Pancreas (tissue), 10 donors: Measurements from ENCODE around the gene INF2. TPM values are rescaled to one million over a fixed set of nuclear protein-coding genes. Genes with fewer than 3 reads are reported as not detected.

ENCODE experiments used
- ATAC-seq, 4 donors: fragments of 200-7000 bp; cut with Tn5 transposase; one replicate each; pipeline versions ENCODE4 v1.8.0 to v1.9.1; 2020; ENCODE audit warnings: mild to moderate bottlenecking in 4 of 4, moderate library complexity in 4 of 4
- DNase-seq, 6 donors: peaks; one replicate each; pipeline ENCODE4 v3.0.0-alpha.2; 2020
- FAIRE-seq: peaks from 2 replicates; lab custom pipeline; 2012; peaks lifted over from hg19 to GRCh38; lab: Jason Lieb, UNC
- H3K27ac ChIP-seq, 4 donors: fragments of 200-600 bp; sonication (generic); 1 replicate in 3 of 4; 2 replicates in 1 of 4; pipeline versions ENCODE4 v1.5.0 to v1.8.0; 2020
- H3K27me3 ChIP-seq, 4 donors: fragments of 200-600 bp; one replicate each; pipeline ENCODE4 v1.8.0; 2021
- H3K36me3 ChIP-seq, 3 donors: fragments of 200-600 bp; sonication (generic) in 1 of 3; one replicate each; pipeline versions ENCODE4 v1.5.0 to v1.8.0; 2020 to 2021
- H3K4me1 ChIP-seq, 3 donors: fragments of 200-600 bp; one replicate each; pipeline ENCODE4 v1.8.0; 2021
- H3K4me3 ChIP-seq, 4 donors: fragments of 200-600 bp; sonication (generic) in 2 of 4; one replicate each; pipeline versions ENCODE4 v1.5.0 to v1.8.0; 2020 to 2021
- H3K9me3 ChIP-seq, 4 donors: fragments of 200-600 bp; one replicate each; pipeline ENCODE4 v1.8.0; 2021
- WGBS, 2 donors: extraction: QIAGEN DNeasy Blood & Tissue Kit; methylation state at CpG; one replicate each; pipeline ENCODE4 v1.1.7; 2013; 5-methylcytosine and 5-hydroxymethylcytosine counted together
- intact Hi-C, 3 donors: fragments of 100-400 bp; cut with DNase I; formaldehyde crosslinking; loops; one replicate each; pipeline versions ENCODE4 v1.11.1 to v1.14.2; 2022
- polyA plus RNA-seq, 2 donors: library from polyadenylated mRNA; stranded (reverse); fragments of 200-250 nt; gene quantifications; one replicate each; pipeline ENCODE4 v1.2.3, GENCODE V29; 2013
- total RNA-seq, 6 donors: library from RNA; stranded (reverse); fragmentation: NEBNext Ultra II Directional in 4 of 6; extraction: Animal tissue kit (Norgen Biotek cat#: 25700) in 4 of 6; gene quantifications; one replicate each; pipeline versions ENCODE4 v1.2.1 to v1.2.4, GENCODE V29; 2021 to 2023
- TF ChIP-seq, protein P1 (sequence below), 4 donors: fragments of 200-600 bp; sonication (generic) in 3 of 4; IDR thresholded peaks; one replicate each; pipeline versions ENCODE4 v1.5.0 to v1.8.0; 2021; ENCODE audit warnings: antibody characterized with exemption in 4 of 4
- donor health status: healthy with polysubstance abuse.
- donor health status: DM: no; HTN: no; CAD: no; lungs with moderate emphysema.
- donor health status: DM: no; HTN: no; CAD: no.
- donor health status: control.
- donor health status: control.
- donor health status: Bipolar disorder and iron deficiency.
- donor health status: DM: yes; HTN: yes; CAD: no.
- donor health status: DM: no; HTN: no; CAD: no.
- donor health status: DM: no; HTN: no; CAD: no.
- donor health status: DM: yes; HTN: yes; CAD: no.

Gene INF2
- total and polyA plus RNA-seq, 8 donors: 20.4 to 80.8 (median 27.8) TPM

DNA sequence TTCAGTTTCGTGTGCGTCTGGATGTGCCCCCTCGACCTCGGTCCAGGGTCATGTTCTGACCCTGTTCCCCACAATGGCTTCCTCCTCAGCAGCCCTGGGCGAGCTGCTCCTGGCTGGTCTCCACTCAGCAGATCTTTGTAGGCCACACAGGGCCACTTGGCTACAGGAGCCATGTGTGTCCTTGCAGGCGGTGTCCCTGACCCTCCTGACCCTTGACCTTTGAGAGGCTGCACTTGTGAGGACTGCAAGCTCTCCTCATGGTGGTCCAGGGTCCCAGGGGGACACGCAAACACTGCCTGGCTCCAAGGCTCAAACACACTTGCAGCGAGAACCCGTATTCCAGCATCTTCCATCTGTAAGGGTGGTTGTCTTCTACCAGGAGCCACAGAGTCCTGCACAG, 56.0 kb downstream of the INF2 start:
- H3K4me3 ChIP-seq: no peak overlapping the region
- intact Hi-C loops: no loop called here
- H3K9me3 ChIP-seq: no peaks in the 10 kb centered on the region
- FAIRE-seq: no peak
- H3K27ac ChIP-seq: no peak overlapping the region
- peak in 2 of 6 donors; percentile 12 to 31 for DNase-seq
- peaks cover 0 to 3% (median 0%) of the 10 kb centered on the region in 3 donors for H3K4me1 ChIP-seq
- no peaks in the 10 kb centered on the region for H3K27me3 ChIP-seq
- WGBS, 2 donors: 94 to 95% methylated on average over 9 of the region's 9 CpGs
- TF ChIP-seq, protein P1, sequence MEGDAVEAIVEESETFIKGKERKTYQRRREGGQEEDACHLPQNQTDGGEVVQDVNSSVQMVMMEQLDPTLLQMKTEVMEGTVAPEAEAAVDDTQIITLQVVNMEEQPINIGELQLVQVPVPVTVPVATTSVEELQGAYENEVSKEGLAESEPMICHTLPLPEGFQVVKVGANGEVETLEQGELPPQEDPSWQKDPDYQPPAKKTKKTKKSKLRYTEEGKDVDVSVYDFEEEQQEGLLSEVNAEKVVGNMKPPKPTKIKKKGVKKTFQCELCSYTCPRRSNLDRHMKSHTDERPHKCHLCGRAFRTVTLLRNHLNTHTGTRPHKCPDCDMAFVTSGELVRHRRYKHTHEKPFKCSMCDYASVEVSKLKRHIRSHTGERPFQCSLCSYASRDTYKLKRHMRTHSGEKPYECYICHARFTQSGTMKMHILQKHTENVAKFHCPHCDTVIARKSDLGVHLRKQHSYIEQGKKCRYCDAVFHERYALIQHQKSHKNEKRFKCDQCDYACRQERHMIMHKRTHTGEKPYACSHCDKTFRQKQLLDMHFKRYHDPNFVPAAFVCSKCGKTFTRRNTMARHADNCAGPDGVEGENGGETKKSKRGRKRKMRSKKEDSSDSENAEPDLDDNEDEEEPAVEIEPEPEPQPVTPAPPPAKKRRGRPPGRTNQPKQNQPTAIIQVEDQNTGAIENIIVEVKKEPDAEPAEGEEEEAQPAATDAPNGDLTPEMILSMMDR (IDR thresholded peaks at IDR 0.05): no peak
- H3K36me3 ChIP-seq: no peaks in the 10 kb centered on the region
- ATAC-seq: no peak

DNA sequence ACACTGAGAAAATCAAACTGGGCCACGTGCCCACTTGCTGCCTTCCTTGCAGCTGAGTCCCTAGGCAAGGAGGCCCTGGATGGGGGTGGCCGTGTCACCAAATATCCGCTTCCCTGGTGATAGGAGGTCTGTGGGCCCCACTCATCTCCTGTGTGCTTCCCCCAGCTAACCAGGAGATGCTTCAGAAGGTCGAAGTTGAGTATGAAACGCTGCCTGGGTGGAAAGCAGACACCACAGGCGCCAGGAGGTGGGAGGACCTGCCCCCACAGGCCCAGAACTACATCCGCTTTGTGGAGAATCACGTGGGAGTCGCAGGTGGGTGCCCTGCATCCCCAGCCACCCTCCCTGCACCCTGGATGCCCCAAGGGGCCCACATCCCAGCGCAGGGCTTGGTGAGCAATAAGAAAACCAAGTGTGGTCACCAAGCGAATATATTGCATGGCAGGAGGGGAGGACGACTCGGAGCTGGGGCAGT, 56.7 kb downstream of the INF2 start:
- no peak overlapping the region for H3K27ac ChIP-seq
- no peaks in the 10 kb centered on the region for H3K27me3 ChIP-seq
- H3K9me3 ChIP-seq: no peaks in the 10 kb centered on the region
- ATAC-seq (no peak), DNase-seq (peak in 2 of 6 donors; percentile 17 to 41), FAIRE-seq (no peak)
- TF ChIP-seq, protein P1 (IDR thresholded peaks at IDR 0.05): no peak
- WGBS, 2 donors: 86 to 88% methylated on average over 13 of the region's 13 CpGs
- no peaks in the 10 kb centered on the region for H3K36me3 ChIP-seq
- peaks cover 0 to 3% (median 0%) of the 10 kb centered on the region in 3 donors for H3K4me1 ChIP-seq
- no peak overlapping the region for H3K4me3 ChIP-seq
- intact Hi-C loops: no loop called here

DNA sequence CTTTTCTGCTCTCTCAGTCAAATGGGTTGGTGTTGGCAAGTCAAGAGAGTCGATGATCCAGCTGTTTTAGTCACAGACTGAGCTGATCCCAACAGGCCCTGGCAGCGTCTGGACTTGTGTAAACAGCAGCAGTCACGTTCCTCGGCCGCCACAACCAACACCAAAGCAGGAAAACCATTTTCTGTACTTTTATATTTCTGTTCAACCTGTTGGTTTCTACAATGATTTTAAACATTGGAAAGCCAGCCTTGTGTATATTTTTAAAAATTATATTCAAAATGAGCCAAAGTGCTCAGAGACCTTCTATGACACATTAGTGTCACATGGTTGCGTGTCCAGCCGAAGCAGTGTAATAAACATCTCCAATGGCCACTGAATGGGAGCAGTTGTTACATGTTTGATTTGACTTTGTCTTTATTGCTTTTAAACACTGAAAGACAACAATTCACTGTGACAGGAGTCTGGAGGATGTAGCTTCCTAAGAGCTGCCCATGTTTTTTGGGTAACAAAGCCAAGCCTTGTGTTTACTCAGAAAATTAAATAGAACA, 57.6 kb downstream of the INF2 start:
- WGBS, 2 donors: 42 to 43% methylated on average over 7 of the region's 7 CpGs
- intact Hi-C loops: no loop called here
- H3K4me3 ChIP-seq: no peak overlapping the region
- peak in 4 of 6 donors; percentile 46 to 65 (median 54) for DNase-seq
- ATAC-seq: peak; percentile 62 to 86 (median 74)
- TF ChIP-seq, protein P1 (IDR thresholded peaks at IDR 0.05): no peak
- H3K4me1 ChIP-seq: peaks cover 0 to 3% (median 0%) of the 10 kb centered on the region in 3 donors
- H3K27me3 ChIP-seq: no peaks in the 10 kb centered on the region
- no peak for FAIRE-seq
- peak overlapping the region in 2 of 4 donors; percentile 33 to 37 for H3K27ac ChIP-seq
- no peaks in the 10 kb centered on the region for H3K36me3 ChIP-seq
- H3K9me3 ChIP-seq: no peaks in the 10 kb centered on the region

DNA sequence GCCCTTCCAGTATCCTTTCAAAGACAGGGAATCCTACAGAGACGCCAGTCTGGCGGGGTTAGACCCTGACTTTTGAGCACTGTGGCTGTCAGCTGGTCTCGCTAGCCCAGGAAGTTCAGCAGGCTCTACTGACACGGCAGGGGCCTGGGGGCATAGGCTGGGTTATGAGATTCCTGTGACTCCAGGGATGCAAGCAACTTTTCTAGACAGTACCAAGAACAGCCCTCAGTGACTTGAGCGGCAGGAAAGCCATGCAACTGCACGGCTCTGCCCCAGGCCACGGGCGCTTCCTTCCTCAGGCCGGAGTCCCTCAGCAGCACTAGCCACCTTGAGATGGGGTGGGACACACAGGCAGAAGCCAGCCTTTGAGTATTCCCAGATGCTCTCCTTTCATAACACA, 58.5 kb downstream of the INF2 start:
- 89 to 92% methylated on average over 9 of the region's 9 CpGs for WGBS, 2 donors
- H3K36me3 ChIP-seq: no peaks in the 10 kb centered on the region
- no peak overlapping the region for H3K27ac ChIP-seq
- intact Hi-C loops: no loop called here
- FAIRE-seq (no peak), DNase-seq (peak in 2 of 6 donors; percentile 14 to 32), ATAC-seq (no peak)
- H3K9me3 ChIP-seq: no peaks in the 10 kb centered on the region
- no peaks in the 10 kb centered on the region for H3K27me3 ChIP-seq
- TF ChIP-seq, protein P1 (IDR thresholded peaks at IDR 0.05): no peak
- H3K4me1 ChIP-seq: peaks cover 0 to 3% (median 0%) of the 10 kb centered on the region in 3 donors
- no peak overlapping the region for H3K4me3 ChIP-seq

DNA sequence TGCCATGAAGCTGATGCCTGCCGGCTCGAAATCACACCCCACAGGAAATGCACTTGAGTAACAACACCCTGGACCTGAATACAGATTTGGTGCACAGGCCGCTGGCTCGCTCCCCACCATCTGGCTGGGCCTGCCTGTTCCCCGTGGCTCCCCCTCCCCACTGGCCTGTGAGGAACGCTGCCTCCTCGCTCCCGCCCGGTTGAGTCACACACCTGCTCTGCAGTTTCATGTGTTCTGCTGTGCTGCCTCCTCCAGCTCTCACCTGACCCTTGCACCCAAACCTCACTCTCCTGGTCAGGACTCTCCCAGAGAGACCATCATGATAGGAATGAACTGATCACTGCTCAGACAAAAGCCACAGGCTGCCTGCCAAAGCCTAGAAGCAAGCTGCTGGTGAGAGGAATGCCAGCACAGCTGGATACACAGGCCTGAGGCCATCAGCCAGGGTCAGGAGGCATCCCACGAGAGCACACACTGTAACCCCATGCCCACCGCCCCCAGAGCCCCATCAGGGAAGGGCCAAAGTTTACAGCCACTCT, 59.8 kb downstream of the INF2 start:
- Histone ChIP-seq H3K36me3 (no peaks in the 10 kb centered on the region), H3K4me1 (peaks cover under 1 to 3% (median 2%) of the 10 kb centered on the region in 3 donors), H3K27me3 (no peaks in the 10 kb centered on the region), H3K27ac (no peak overlapping the region), H3K4me3 (no peak overlapping the region), H3K9me3 (no peaks in the 10 kb centered on the region)
- 79 to 80% methylated on average over 11 of the region's 11 CpGs for WGBS, 2 donors
- DNase-seq (peak in 2 of 6 donors; percentile 26 to 60), ATAC-seq (no peak), FAIRE-seq (no peak)
- intact Hi-C loops: no loop called here
- TF ChIP-seq, protein P1 (IDR thresholded peaks at IDR 0.05): no peak
